ENCODE results near the gene DUSP15.
"Not testable (repeated sequence)": the region's sequence is repeated elsewhere in the genome, so short reads cannot be mapped to it uniquely, and the experiment has no call there.

Gene DUSP15

GRCh38 chr20:31837896-31838397 lies 32.4 kb downstream of the DUSP15 start:
- DNase-seq = no peak

- DNase-seq = no peak
Observed at GRCh38 chr20:31836853-31837608, 33.3 kb downstream of the DUSP15 start.

- no peak for DNase-seq
Observed at GRCh38 chr20:31835977-31836852, 34.1 kb downstream of the DUSP15 start.

- DNase-seq = no peak
Observed at GRCh38 chr20:31835554-31835953, 34.8 kb downstream of the DUSP15 start.

- DNase-seq = no peak
Observed at GRCh38 chr20:31833931-31834521, 36.3 kb downstream of the DUSP15 start.

- DNase-seq = no peak
Observed at GRCh38 chr20:31833130-31833930, 37.0 kb downstream of the DUSP15 start.

- no peak for DNase-seq
Observed at GRCh38 chr20:31831771-31832306, 38.5 kb downstream of the DUSP15 start.

- no peak for DNase-seq
Observed at GRCh38 chr20:31831211-31831610, 39.1 kb downstream of the DUSP15 start.

- DNase-seq = no peak
Observed at GRCh38 chr20:31830406-31830981, 39.8 kb downstream of the DUSP15 start.

- DNase-seq = no peak
Observed at GRCh38 chr20:31829731-31830130, 40.6 kb downstream of the DUSP15 start.

GRCh38 chr20:31828016-31828415 lies 42.3 kb downstream of the DUSP15 start:
- DNase-seq = not testable (repeated sequence)

GRCh38 chr20:31827059-31827458 lies 43.3 kb downstream of the DUSP15 start:
- DNase-seq = no peak

- DNase-seq = no peak
Observed at GRCh38 chr20:31826074-31826473, 44.3 kb downstream of the DUSP15 start.

- no peak for DNase-seq
Observed at GRCh38 chr20:31824554-31825313, 45.6 kb downstream of the DUSP15 start.

GRCh38 chr20:31824125-31824485 lies 46.2 kb downstream of the DUSP15 start:
- DNase-seq = no peak

GRCh38 chr20:31823360-31824124 lies 46.8 kb downstream of the DUSP15 start:
- no peak for DNase-seq

- DNase-seq = peak; percentile 26 to 63
Observed at GRCh38 chr20:31822421-31823330, 47.7 kb downstream of the DUSP15 start.

- no peak for DNase-seq
Observed at GRCh38 chr20:31821427-31821826, 48.9 kb downstream of the DUSP15 start.

GRCh38 chr20:31820228-31820627 lies 50.1 kb downstream of the DUSP15 start:
- DNase-seq = no peak
